Urinary bladder (tissue), 4 donors: ENCODE results near the gene ANKRD6. TPM values are rescaled to one million over a fixed set of nuclear protein-coding genes. Genes with fewer than 3 reads are reported as not detected.

ENCODE experiments used
- DNase-seq: peaks from one replicate; pipeline ENCODE4 v3.0.0-alpha.2; 2015; ENCODE audit errors: extremely low spot score
- H3K27ac ChIP-seq: one replicate; pipeline ENCODE4 v1.5.1; 2013; ENCODE audit warnings: low read depth, mild to moderate bottlenecking, moderate library complexity
- H3K36me3 ChIP-seq: one replicate; pipeline ENCODE4 v1.6.1; 2013; ENCODE audit warnings: mild to moderate bottlenecking, moderate library complexity; ENCODE audit not compliant: insufficient read depth
- H3K4me1 ChIP-seq: one replicate; pipeline ENCODE4 v1.6.1; 2013; ENCODE audit warnings: mild to moderate bottlenecking, moderate library complexity; ENCODE audit not compliant: insufficient read depth
- H3K4me3 ChIP-seq: one replicate; pipeline ENCODE4 v1.5.1; 2013; ENCODE audit warnings: low read depth, low read length
- WGBS: extraction: QIAGEN DNeasy Blood & Tissue Kit; methylation state at CpG from one replicate; pipeline ENCODE4 v1.1.7; 2013; 5-methylcytosine and 5-hydroxymethylcytosine counted together
- polyA plus RNA-seq: library from polyadenylated mRNA; stranded (reverse); fragments of 200-250 nt; gene quantifications from one replicate; pipeline ENCODE4 v1.2.3, GENCODE V29; 2013
- total RNA-seq: library from RNA; depleted of rRNA; stranded (reverse); fragments of >200 nt; gene quantifications from one replicate; pipeline ENCODE4 v1.2.3, GENCODE V29; 2014
- donor health status: healthy with polysubstance abuse.
- donor health status: healthy.

The ANKRD6 gene
- total and polyA plus RNA-seq, 2 donors: 7.5 to 29.2 TPM

GRCh38 chr6:89582669-89583325 is 149.8 kb downstream of the ANKRD6 start:
- Histone ChIP-seq H3K4me1 (no peaks in the 10 kb centered on the region), H3K36me3 (no peaks in the 10 kb centered on the region), H3K27ac (no peak overlapping the region), H3K4me3 (no peak overlapping the region)
- 71% methylated on average over 4 of the region's 4 CpGs for WGBS
- no peak for DNase-seq

- Histone ChIP-seq H3K27ac (no peak overlapping the region), H3K4me1 (no peaks in the 10 kb centered on the region), H3K36me3 (no peaks in the 10 kb centered on the region), H3K4me3 (no peak overlapping the region)
- DNase-seq: no peak
- 82% methylated on average over 2 of the region's 2 CpGs for WGBS
Observed at GRCh38 chr6:89583559-89583958, 150.6 kb downstream of the ANKRD6 start.

GRCh38 chr6:89584539-89584938 is 151.6 kb downstream of the ANKRD6 start:
- no peak for DNase-seq
- 66% methylated on average over 3 of the region's 3 CpGs for WGBS
- H3K27ac ChIP-seq: no peak overlapping the region
- no peak overlapping the region for H3K4me3 ChIP-seq
- no peaks in the 10 kb centered on the region for H3K36me3 ChIP-seq
- H3K4me1 ChIP-seq: no peaks in the 10 kb centered on the region

GRCh38 chr6:89585154-89585553 is 152.2 kb downstream of the ANKRD6 start:
- 62% methylated on average over 1 of the region's 1 CpG for WGBS
- H3K4me1 ChIP-seq: no peaks in the 10 kb centered on the region
- no peak overlapping the region for H3K27ac ChIP-seq
- H3K36me3 ChIP-seq: no peaks in the 10 kb centered on the region
- H3K4me3 ChIP-seq: no peak overlapping the region
- DNase-seq: no peak

- no peak for DNase-seq
- Histone ChIP-seq H3K4me1 (no peaks in the 10 kb centered on the region), H3K36me3 (no peaks in the 10 kb centered on the region), H3K4me3 (no peak overlapping the region), H3K27ac (no peak overlapping the region)
- WGBS: 70% methylated on average over 7 of the region's 7 CpGs
Observed at GRCh38 chr6:89589297-89590025, 156.5 kb downstream of the ANKRD6 start.

GRCh38 chr6:89590133-89590532 is 157.2 kb downstream of the ANKRD6 start:
- no peaks in the 10 kb centered on the region for H3K4me1 ChIP-seq
- H3K4me3 ChIP-seq: no peak overlapping the region
- no peaks in the 10 kb centered on the region for H3K36me3 ChIP-seq
- H3K27ac ChIP-seq: no peak overlapping the region
- WGBS: 73% methylated on average over 2 of the region's 2 CpGs
- no peak for DNase-seq

GRCh38 chr6:89591745-89592144 is 158.8 kb downstream of the ANKRD6 start:
- no peaks in the 10 kb centered on the region for H3K4me1 ChIP-seq
- H3K4me3 ChIP-seq: no peak overlapping the region
- 93% methylated on average over 4 of the region's 4 CpGs for WGBS
- no peaks in the 10 kb centered on the region for H3K36me3 ChIP-seq
- no peak for DNase-seq
- no peak overlapping the region for H3K27ac ChIP-seq

- Histone ChIP-seq H3K27ac (no peak overlapping the region), H3K4me3 (no peak overlapping the region), H3K36me3 (no peaks in the 10 kb centered on the region), H3K4me1 (no peaks in the 10 kb centered on the region)
- DNase-seq: no peak
- 98% methylated on average over 2 of the region's 2 CpGs for WGBS
Observed at GRCh38 chr6:89596056-89596455, 163.1 kb downstream of the ANKRD6 start.

- Histone ChIP-seq H3K27ac (no peak overlapping the region), H3K4me3 (no peak overlapping the region), H3K4me1 (no peaks in the 10 kb centered on the region), H3K36me3 (no peaks in the 10 kb centered on the region)
- DNase-seq: no peak
- WGBS: 97% methylated on average over 1 of the region's 1 CpG
Observed at GRCh38 chr6:89596484-89596883, 163.5 kb downstream of the ANKRD6 start.

- no peak overlapping the region for H3K27ac ChIP-seq
- no peak for DNase-seq
- no peak overlapping the region for H3K4me3 ChIP-seq
- no peaks in the 10 kb centered on the region for H3K4me1 ChIP-seq
- WGBS: 80% methylated on average over 2 of the region's 2 CpGs
- no peaks in the 10 kb centered on the region for H3K36me3 ChIP-seq
Observed at GRCh38 chr6:89597372-89597771, 164.4 kb downstream of the ANKRD6 start.

- Histone ChIP-seq H3K27ac (no peak overlapping the region), H3K36me3 (no peaks in the 10 kb centered on the region), H3K4me1 (no peaks in the 10 kb centered on the region), H3K4me3 (no peak overlapping the region)
- DNase-seq: no peak
- 53% methylated on average over 3 of the region's 3 CpGs for WGBS
Observed at GRCh38 chr6:89597988-89598387, 165.0 kb downstream of the ANKRD6 start.

- H3K4me1 ChIP-seq: no peaks in the 10 kb centered on the region
- no peak for DNase-seq
- no peaks in the 10 kb centered on the region for H3K36me3 ChIP-seq
- H3K27ac ChIP-seq: no peak overlapping the region
- H3K4me3 ChIP-seq: no peak overlapping the region
- WGBS: 72% methylated on average over 7 of the region's 7 CpGs
Observed at GRCh38 chr6:89599727-89600126, 166.8 kb downstream of the ANKRD6 start.

GRCh38 chr6:89602166-89602565 is 169.2 kb downstream of the ANKRD6 start:
- no peak for DNase-seq
- no peak overlapping the region for H3K4me3 ChIP-seq
- no peaks in the 10 kb centered on the region for H3K4me1 ChIP-seq
- H3K36me3 ChIP-seq: no peaks in the 10 kb centered on the region
- no peak overlapping the region for H3K27ac ChIP-seq
- 95% methylated on average over 6 of the region's 6 CpGs for WGBS

GRCh38 chr6:89604653-89605052 is 171.7 kb downstream of the ANKRD6 start:
- WGBS: 86% methylated on average over 5 of the region's 5 CpGs
- Histone ChIP-seq H3K4me3 (no peak overlapping the region), H3K4me1 (no peaks in the 10 kb centered on the region), H3K27ac (no peak overlapping the region), H3K36me3 (no peaks in the 10 kb centered on the region)
- no peak for DNase-seq
